HepG2 (cell line): ENCODE data around the gene OGG1. TPM values are rescaled to one million over a fixed set of nuclear protein-coding genes. Genes with fewer than 3 reads are reported as not detected.

Experiments
- ATAC-seq: fragments of 200-7000 bp; cut with Tn5 transposase; 3 replicates; pipeline ENCODE4 v1.9.1; 2020; ENCODE audit warnings: mild to moderate bottlenecking, moderate library complexity
- BruUV-seq: library from RNA; stranded (reverse); fragments of 400-500 nt; replicated peaks from 2 replicates; lab custom pipeline; 2021; lab: Mats Ljungman, UMichigan
- CTCF ChIA-PET: fragments of 300-600 bp; formaldehyde crosslinking; extraction: SDS; loops from one replicate; lab custom pipeline; 2021; ENCODE audit warnings: low total read pairs, inconsistent platforms, low intra/inter-chr PET ratio; lab: Yijun Ruan, JAX
- POLR2A ChIA-PET: fragments of 350-600 bp; sonication (Branson Sonifier 250); formaldehyde crosslinking; loops from one replicate; lab custom pipeline; 2020; ENCODE audit warnings: antibody characterized with exemption, inconsistent platforms; lab: Yijun Ruan, JAX
- DNase-seq: peaks from one replicate; pipeline ENCODE4 v3.0.0-alpha.2; 2015; ENCODE audit warnings: low spot score
- FAIRE-seq: peaks from 3 replicates; lab custom pipeline; 2011; peaks lifted over from hg19 to GRCh38; lab: Jason Lieb, UNC
- H2AFZ ChIP-seq: one replicate; pipeline ENCODE4 v1.6.1; 2011; ENCODE audit warnings: low read length, inconsistent platforms
- H3K27ac ChIP-seq: fragments of 300-600 bp; 3 replicates; pipeline ENCODE4 v1.8.0; 2011; ENCODE audit warnings: mixed run types, mild to moderate bottlenecking, mixed read lengths, low read length, inconsistent platforms; ENCODE audit not compliant: insufficient read depth; ENCODE audit errors: extremely low read length
- H3K27me3 ChIP-seq, 2 experiments: fragments of 200-600 bp in 1 of 2; 2 replicates in 1 of 2; 3 replicates in 1 of 2; pipeline versions ENCODE4 v1.6.0 to v1.8.0; 2011; ENCODE audit warnings: low read length in 2 of 2, mild to moderate bottlenecking in 2 of 2, moderate library complexity in 2 of 2, inconsistent platforms in 1 of 2; ENCODE audit not compliant: insufficient read depth in 2 of 2, control insufficient read depth in 1 of 2
- H3K36me3 ChIP-seq, 2 experiments: fragments of 200-600 bp in 1 of 2; replicated peaks in 1 of 2; 2 replicates in 1 of 2; 3 replicates in 1 of 2; pipeline versions ENCODE4 v1.5.1 to v1.8.0; 2011; ENCODE audit warnings: low read length in 2 of 2, inconsistent platforms in 1 of 2; ENCODE audit not compliant: insufficient read depth in 2 of 2, control insufficient read depth in 1 of 2
- H3K4me1 ChIP-seq: 2 replicates; pipeline ENCODE4 v1.5.1; 2012; ENCODE audit warnings: low read length, inconsistent platforms; ENCODE audit not compliant: insufficient read depth
- H3K4me2 ChIP-seq: 2 replicates; pipeline ENCODE4 v1.6.0; 2011; ENCODE audit warnings: low read depth, low read length, inconsistent platforms
- H3K4me3 ChIP-seq, 3 experiments: fragments of 200-600 bp in 1 of 3; sonication (generic), shearing (Covaris generic) in 1 of 3; replicated peaks in 1 of 3; 2 replicates each; pipeline ENCODE4 v1.5.1; 2011 to 2016; ENCODE audit warnings: low read length in 3 of 3, inconsistent platforms in 2 of 3, low read depth in 2 of 3, mild to moderate bottlenecking in 2 of 3, control low read depth in 1 of 3, mixed read lengths in 1 of 3; ENCODE audit not compliant: insufficient read depth in 1 of 3
- H3K79me2 ChIP-seq: one replicate; pipeline ENCODE4 v1.6.1; 2011; ENCODE audit warnings: low read length, inconsistent platforms; ENCODE audit not compliant: insufficient read depth
- H3K9ac ChIP-seq: 2 replicates; pipeline ENCODE4 v1.6.0; 2011; ENCODE audit warnings: mild to moderate bottlenecking, low read depth, low read length, inconsistent platforms; ENCODE audit not compliant: insufficient read depth
- H3K9me3 ChIP-seq: 2 replicates; pipeline ENCODE4 v1.5.1; 2012; ENCODE audit warnings: mild to moderate bottlenecking, low read length
- H4K20me1 ChIP-seq: 2 replicates; pipeline ENCODE4 v1.6.0; 2011; ENCODE audit warnings: inconsistent platforms, mild to moderate bottlenecking, low read length, moderate library complexity; ENCODE audit not compliant: insufficient read depth
- CENPBD1 ChIP-seq: sonication (generic); formaldehyde crosslinking; IDR thresholded peaks from 2 replicates; pipeline ENCODE4 v1.8.0; 2022; ENCODE audit warnings: missing genetic modification reagents, low read depth, mild to moderate bottlenecking, borderline replicate concordance
- NONO ChIP-seq, 2 experiments: fragments of 450-650 bp in 1 of 2; sonication (generic) in 1 of 2; formaldehyde crosslinking in 1 of 2; IDR thresholded peaks in 1 of 2; conservative IDR thresholded peaks in 1 of 2; 2 replicates each; pipeline versions ENCODE4 v1.6.1 to v1.8.0; 2017 to 2022; ENCODE audit warnings: mild to moderate bottlenecking in 1 of 2, missing genetic modification reagents in 1 of 2, moderate library complexity in 1 of 2
- NR0B2 ChIP-seq: sonication (generic); formaldehyde crosslinking; IDR thresholded peaks from 2 replicates; pipeline ENCODE4 v1.4.0; 2020; ENCODE audit warnings: mild to moderate bottlenecking, missing genetic modification reagents
- PAF1 ChIP-seq: IDR thresholded peaks from 2 replicates; pipeline ENCODE4 v1.6.1; 2016; ENCODE audit warnings: missing genetic modification reagents, missing compliant biosample characterization
- ZBTB39 ChIP-seq: sonication (generic); formaldehyde crosslinking; IDR thresholded peaks from 2 replicates; pipeline ENCODE4 v1.5.0; 2020; ENCODE audit warnings: missing genetic modification reagents
- ZFP90 ChIP-seq: sonication (generic); formaldehyde crosslinking; IDR thresholded peaks from 2 replicates; pipeline ENCODE4 v1.8.0; 2022; ENCODE audit warnings: missing genetic modification reagents, mild to moderate bottlenecking, inconsistent platforms, borderline replicate concordance
- ZNF503 ChIP-seq: sonication (generic); formaldehyde crosslinking; IDR thresholded peaks from 2 replicates; pipeline ENCODE4 v1.4.0; 2020; ENCODE audit warnings: missing genetic modification reagents
- ZNF780A ChIP-seq: sonication (generic); formaldehyde crosslinking; IDR thresholded peaks from 2 replicates; pipeline ENCODE4 v1.8.0; 2022; ENCODE audit warnings: mild to moderate bottlenecking, missing genetic modification reagents, moderate library complexity
- ZSCAN5A ChIP-seq: sonication (generic); formaldehyde crosslinking; IDR thresholded peaks from 2 replicates; pipeline ENCODE4 v1.8.0; 2022; ENCODE audit warnings: mild to moderate bottlenecking, missing genetic modification reagents, borderline replicate concordance
- WGBS: methylation state at CpG from one replicate; pipeline ENCODE4 v1.1.6; 2017; ENCODE audit warnings: low lambda C conversion rate; 5-methylcytosine and 5-hydroxymethylcytosine counted together
- in situ Hi-C: cut with HindIII; loops from 2 replicates; pipeline ENCODE4 v1.10.0; 2017; ENCODE audit warnings: low pct_unique_long_range_greater_than_20kb; ENCODE audit not compliant: extremely low pct_ligation_motif_present
- intact Hi-C: fragments of 100-400 bp; cut with micrococcal nuclease; formaldehyde crosslinking; loops from one replicate; pipeline ENCODE4 v1.10.0; 2022; ENCODE audit not compliant: unreplicated experiment
- polyA plus RNA-seq, 8 experiments: library from polyadenylated mRNA; depleted of rRNA in 3 of 8; stranded (reverse) in 7 of 8; unstranded in 1 of 8; fragments of >200 nt; fragmentation: Illumina TruSeq in 4 of 8; extraction: Trizol in 4 of 8; gene quantifications; 2 replicates each; pipeline versions ENCODE4 v1.2.1 to v1.2.3, GENCODE V29; 2011 to 2016; ENCODE audit warnings: low read depth in 4 of 8, missing spikeins in 1 of 8, mixed read lengths in 1 of 8; ENCODE audit not compliant: insufficient read depth in 1 of 8
- total RNA-seq, 5 experiments: library from RNA; depleted of rRNA; stranded (reverse); fragments of >200 nt; fragmentation: Illumina TruSeq; extraction: Trizol; gene quantifications; 2 replicates each; pipeline ENCODE4 v1.2.3, GENCODE V29; 2016; ENCODE audit warnings: low read depth in 1 of 5

The OGG1 gene
- total and polyA plus RNA-seq, 2 of the 13 experiments (the other 11 are each of a cell fraction or from before 2014, with no cell fraction given), result 28.7 to 33.2 TPM

- in situ Hi-C loops (no loop called here), intact Hi-C loops (no loop called here)
- ChIA-PET POLR2A (interaction anchor here (1.3 kb wide), 1 partner anchor 29 kb away, joined by 4 read pairs; the partner anchor contains the start of gene OGG1), CTCF (no interaction called here)
- Histone ChIP-seq H3K4me3 (no peak overlapping the region), H3K4me2 (no peak overlapping the region), H3K9ac (no peak overlapping the region), H3K4me1 (peaks cover 16% of the 10 kb centered on the region), H3K36me3 (peaks cover 10 to 22% of the 10 kb centered on the region in 2 experiments), H3K79me2 (no peaks in the 10 kb centered on the region), H3K9me3 (no peaks in the 10 kb centered on the region), H2AFZ (no peak overlapping the region), H3K27ac (no peak overlapping the region), H4K20me1 (no peaks in the 10 kb centered on the region), H3K27me3 (no peaks in the 10 kb centered on the region)
- WGBS, result 91% methylated on average over 5 of the region's 5 CpGs
- FAIRE-seq (no peak), DNase-seq (no peak), ATAC-seq (no peak; the same call in 2 of the 3 replicates)
- no TSS peak for BruUV-seq
- TF ChIP-seq CENPBD1 (no peak), NONO (IDR thresholded peaks at IDR 0.05) (no peak), NONO (CRISPR knock-in tag; conservative IDR thresholded peaks at IDR 0.05) (no peak), ZFP90 (CRISPR knock-in tag) (no peak), ZNF503 (CRISPR knock-in tag) (no peak), NR0B2 (no peak), PAF1 (no peak), ZSCAN5A (no peak), ZNF780A (CRISPR knock-in tag) (no peak), ZBTB39 (no peak)
Measured at GRCh38 chr3:9778143-9779074, 28.7 kb downstream of the OGG1 start.
